Activated naive CD4-positive, alpha-beta T cell treated with anti-CD3 and anti-CD28 coated beads, Interleukin-2, amount 50 U/mL, for 24 hours (primary cell): Measurements from ENCODE around the gene MSH2.

Experiments used
- H3K27ac Mint-ChIP-seq: one replicate; pipeline ENCODE4 v1.8.0; 2021; ENCODE audit warnings: mild to moderate bottlenecking, mixed read lengths
- H3K27me3 Mint-ChIP-seq: one replicate; pipeline ENCODE4 v1.8.0; 2021; ENCODE audit warnings: mixed read lengths
- H3K36me3 Mint-ChIP-seq: one replicate; pipeline ENCODE4 v1.8.0; 2021; ENCODE audit warnings: mixed read lengths
- H3K4me1 Mint-ChIP-seq: one replicate; pipeline ENCODE4 v1.8.0; 2021; ENCODE audit warnings: mixed read lengths
- H3K4me3 Mint-ChIP-seq: one replicate; pipeline ENCODE4 v1.8.0; 2021; ENCODE audit warnings: mild to moderate bottlenecking, mixed read lengths
- H3K9me3 Mint-ChIP-seq: one replicate; pipeline ENCODE4 v1.8.0; 2021; ENCODE audit warnings: mixed read lengths

The MSH2 gene

DNA sequence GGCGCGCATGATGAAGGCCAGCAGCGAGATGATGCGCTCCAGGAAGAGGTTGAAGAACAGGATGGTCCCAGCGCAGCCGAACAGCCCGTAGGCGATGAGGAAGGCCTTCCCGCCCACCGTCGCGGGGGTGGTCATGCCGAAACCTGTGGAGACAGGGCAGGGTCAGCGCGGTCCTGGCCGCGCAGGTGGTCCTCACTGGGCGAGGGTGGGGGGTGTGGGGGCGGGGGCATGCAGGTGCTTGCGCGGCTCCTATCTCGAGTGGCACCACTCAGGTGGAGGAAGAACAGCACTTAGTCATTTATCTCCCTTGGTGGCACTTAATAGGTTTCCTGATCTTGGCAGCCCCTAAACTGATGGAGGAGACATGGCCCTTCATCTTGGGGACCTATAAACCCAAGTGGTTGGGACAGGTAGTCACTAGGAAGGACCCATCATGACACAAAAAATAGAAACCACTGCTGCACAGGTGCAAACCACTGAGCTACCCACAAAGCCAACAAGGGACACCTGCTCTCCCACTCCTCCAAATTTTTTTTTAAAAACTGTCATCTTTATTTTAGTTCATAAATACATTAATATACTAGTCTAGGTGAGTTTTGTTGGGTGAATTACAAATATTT is 118.8 kb downstream of the MSH2 start:
- Mint-ChIP-seq H3K27me3 (no peaks in the 10 kb centered on the region), H3K9me3 (no peaks in the 10 kb centered on the region), H3K27ac (peak overlapping the region; percentile 30), H3K36me3 (no peaks in the 10 kb centered on the region), H3K4me3 (peak overlapping the region; percentile 93), H3K4me1 (peaks cover 12% of the 10 kb centered on the region)

DNA sequence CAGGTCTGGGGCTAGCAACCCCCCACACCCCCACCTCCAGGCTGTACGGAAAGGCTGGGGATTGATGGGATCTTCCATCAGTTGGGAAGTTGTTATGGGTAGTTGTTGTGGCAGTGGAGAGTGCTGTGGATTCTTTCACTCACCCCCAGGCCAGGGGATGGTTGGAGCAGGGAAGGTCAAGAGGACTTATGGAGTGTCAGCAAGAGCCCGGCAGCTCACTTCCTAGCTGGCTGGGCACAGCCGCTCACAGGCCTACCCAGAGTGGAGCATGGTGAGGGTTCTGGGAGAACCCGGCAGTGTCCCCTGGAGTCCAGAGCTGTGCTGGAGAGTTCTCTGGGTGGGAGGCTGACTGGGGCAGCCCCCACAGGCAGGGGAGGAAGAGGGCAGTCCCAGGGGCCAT is 122.2 kb downstream of the MSH2 start:
- Mint-ChIP-seq H3K27ac (no peak overlapping the region), H3K36me3 (no peaks in the 10 kb centered on the region), H3K9me3 (no peaks in the 10 kb centered on the region)

DNA sequence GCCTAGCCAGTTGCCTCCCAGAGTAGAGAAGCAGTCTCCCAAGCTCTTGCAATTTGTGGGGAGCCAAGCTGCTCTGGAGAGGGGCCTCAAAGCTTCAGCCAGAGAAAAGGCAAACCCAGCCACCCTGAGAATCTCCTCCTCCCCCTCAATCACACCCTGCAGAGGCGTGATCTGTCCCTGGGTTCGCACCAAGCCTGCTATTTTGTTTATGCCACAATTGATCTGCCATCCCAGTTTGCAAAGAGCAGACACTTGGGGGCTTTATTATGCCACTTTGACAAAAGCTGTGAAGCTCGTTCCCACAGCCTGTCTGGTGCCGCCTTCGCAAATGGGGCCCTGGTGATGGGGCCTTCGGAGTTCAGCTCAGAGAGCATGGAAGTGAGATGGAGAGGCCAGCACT is 125.5 kb downstream of the MSH2 start:
- Mint-ChIP-seq H3K4me1 (no peaks in the 10 kb centered on the region), H3K27ac (no peak overlapping the region), H3K36me3 (no peaks in the 10 kb centered on the region), H3K27me3 (no peaks in the 10 kb centered on the region), H3K9me3 (no peaks in the 10 kb centered on the region), H3K4me3 (no peak overlapping the region)

More for the DNA sequence above, 122.2 kb downstream of the MSH2 start:
- no peak overlapping the region for H3K4me3 Mint-ChIP-seq
- no peaks in the 10 kb centered on the region for H3K27me3 Mint-ChIP-seq
- peaks cover 10% of the 10 kb centered on the region for H3K4me1 Mint-ChIP-seq

DNA sequence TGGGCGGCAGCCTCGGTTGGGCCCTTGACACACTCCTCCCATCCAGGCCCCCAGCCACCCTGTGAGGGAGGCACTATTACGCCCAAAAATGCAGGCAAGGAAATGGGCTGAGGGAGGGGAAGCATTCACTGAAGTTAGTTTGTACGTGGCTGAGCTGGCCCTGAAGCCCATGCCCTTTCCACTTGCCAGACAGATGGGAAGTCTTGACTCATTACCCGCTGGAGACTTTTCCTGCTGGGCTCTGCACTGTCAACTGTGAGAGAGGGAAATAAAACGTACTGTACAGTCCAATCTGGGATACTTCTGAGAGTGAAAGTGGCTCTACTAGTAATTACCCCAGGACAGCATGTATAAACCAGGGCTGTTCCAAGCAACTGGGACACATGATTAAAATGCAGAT is 125.9 kb downstream of the MSH2 start:
- no peaks in the 10 kb centered on the region for H3K4me1 Mint-ChIP-seq
- H3K4me3 Mint-ChIP-seq = no peak overlapping the region
- no peaks in the 10 kb centered on the region for H3K9me3 Mint-ChIP-seq
- no peak overlapping the region for H3K27ac Mint-ChIP-seq
- H3K36me3 Mint-ChIP-seq = no peaks in the 10 kb centered on the region
- H3K27me3 Mint-ChIP-seq = no peaks in the 10 kb centered on the region

DNA sequence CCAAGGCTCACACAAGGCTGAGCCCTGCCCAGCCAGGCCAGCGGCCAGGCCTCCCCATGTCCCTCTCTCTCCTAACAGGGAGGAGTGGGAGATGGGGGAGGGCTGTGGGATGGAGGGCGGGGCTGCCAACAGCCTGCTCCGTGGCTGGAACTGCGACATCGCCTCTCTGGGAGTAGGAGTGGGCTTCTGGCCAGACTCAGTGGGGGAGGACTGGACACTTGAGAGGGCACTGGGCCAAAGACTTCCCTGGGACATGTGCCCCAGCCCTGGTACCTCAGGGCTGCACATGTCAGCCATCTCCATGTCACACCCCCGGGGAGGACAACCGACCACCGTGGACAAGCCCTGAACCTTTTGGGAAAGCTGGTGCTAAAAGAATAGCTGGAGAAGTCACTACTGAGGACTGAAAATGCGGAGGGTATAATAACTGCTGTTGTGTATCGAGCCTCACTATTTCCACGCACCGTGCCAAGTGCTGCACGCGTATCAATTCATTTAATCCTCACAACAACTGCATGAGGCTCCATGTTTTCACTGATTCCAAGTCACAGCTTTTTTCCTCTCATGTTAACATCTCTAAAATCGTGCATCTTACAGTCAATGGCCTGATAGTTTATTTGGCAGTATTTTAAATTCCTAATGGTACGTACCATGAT is 127.3 kb downstream of the MSH2 start:
- Mint-ChIP-seq H3K36me3 (no peaks in the 10 kb centered on the region), H3K27me3 (no peaks in the 10 kb centered on the region), H3K27ac (no peak overlapping the region), H3K9me3 (no peaks in the 10 kb centered on the region), H3K4me1 (no peaks in the 10 kb centered on the region), H3K4me3 (no peak overlapping the region)

DNA sequence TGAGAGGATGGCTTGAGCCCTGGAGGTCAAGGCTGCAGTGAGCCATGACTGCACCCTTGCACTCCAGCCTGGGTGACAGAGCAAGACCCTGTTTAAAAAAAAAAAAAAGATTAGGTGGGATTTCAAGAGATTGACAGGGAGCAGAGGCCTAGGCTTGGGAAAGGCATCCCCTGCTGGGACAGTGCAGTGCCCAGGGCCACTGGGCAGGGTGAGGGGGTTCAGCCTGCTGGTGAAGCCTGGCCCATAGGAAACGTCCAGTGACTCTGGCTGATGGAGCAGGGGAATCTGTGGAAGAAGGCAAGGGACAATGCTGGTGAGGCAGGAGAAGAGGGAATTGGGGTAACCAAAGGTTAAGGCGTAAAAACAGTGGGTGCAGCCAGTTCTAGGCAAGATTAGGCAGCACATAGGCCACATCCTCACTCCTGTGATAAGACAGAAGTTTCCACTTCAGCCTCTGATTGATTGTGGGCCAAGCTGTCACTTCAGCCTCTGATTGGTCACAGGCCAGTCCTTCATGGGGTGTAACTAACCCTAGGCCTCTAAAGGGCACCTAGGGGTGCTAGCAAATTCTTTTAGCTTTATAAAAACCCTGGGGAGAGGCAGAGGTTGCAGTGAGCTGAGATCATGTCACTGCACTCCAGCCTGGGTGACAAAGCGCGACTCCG is 128.6 kb downstream of the MSH2 start:
- H3K4me1 Mint-ChIP-seq = no peaks in the 10 kb centered on the region
- no peak overlapping the region for H3K27ac Mint-ChIP-seq
- H3K9me3 Mint-ChIP-seq = no peaks in the 10 kb centered on the region
- H3K4me3 Mint-ChIP-seq = no peak overlapping the region
- no peaks in the 10 kb centered on the region for H3K36me3 Mint-ChIP-seq
- no peaks in the 10 kb centered on the region for H3K27me3 Mint-ChIP-seq
